Hematopoietic multipotent progenitor cell treated with erythropoietin and hydrocortisone succinate and interleukin-3 and kit ligand, for 17 days (in vitro differentiated cells): ENCODE data around the gene RNF126.
A peak's percentile ranks its signal among the peaks of the same experiment; 100 is the strongest.
"Not testable (repeated sequence)": the region's sequence is repeated elsewhere in the genome, so short reads cannot be mapped to it uniquely, and the experiment has no call there.

Experiments
- DNase-seq: peaks from one replicate; pipeline ENCODE4 v3.0.0-alpha.2; 2015; ENCODE audit warnings: low spot score

RNF126 gene

DNA sequence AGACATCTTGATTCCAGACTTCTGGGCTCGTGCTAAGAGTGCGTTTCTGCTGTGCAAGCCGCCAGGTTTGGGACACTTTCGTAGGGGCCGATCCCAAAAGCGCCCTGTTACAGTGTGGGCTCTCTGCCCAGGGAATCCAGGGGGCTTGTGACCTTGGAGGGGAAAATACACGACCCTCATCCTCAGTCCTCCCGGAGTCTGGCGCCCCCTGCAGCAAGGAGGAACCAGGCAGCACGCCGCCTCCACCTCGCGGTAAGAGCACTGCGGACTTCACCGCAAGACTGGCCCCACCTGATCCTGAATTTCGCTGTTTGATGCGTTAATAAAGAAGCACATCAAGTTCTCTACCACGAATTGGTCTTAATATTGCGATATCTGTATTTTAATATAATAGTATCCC is 34.8 kb downstream of the RNF126 start:
- peak; percentile 18 for DNase-seq

DNA sequence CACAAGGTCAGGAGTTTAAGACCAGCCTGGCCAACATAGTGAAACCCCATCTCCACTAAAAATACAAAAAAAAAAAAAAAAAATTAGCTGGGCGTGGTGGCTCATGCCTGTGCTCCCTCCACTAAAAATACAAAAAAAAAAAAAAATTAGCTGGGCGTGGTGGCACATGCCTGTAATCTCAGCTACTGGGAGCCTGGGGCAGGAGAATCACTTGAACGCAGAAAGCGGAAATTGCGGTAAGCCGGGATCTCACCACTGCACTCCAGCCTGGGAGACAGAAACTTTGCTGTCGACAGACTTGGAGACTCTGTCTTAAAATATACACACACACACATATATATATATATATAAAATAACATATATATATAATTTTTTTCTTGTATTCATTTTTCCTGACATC is 36.4 kb downstream of the RNF126 start:
- DNase-seq, result not testable (repeated sequence)

DNA sequence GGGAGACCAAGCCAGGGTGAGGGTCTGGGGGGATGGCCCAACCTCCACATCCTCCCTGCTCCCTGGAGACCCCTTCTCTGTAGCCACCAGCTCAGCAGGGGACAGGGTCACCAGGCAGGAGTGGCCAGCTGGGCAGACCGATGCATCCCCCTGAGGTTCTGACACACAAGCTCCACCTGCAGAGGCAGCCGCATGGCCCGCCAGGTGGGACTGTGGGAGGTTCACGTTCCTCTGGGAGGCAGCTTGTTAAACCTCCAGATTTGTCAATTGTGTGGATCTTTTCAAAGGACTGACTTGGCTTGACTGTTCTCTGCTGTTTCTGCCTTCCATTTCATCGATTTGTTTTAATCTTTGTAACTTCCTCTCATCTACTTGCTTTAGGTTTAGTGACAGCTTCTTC is 37.8 kb downstream of the RNF126 start:
- DNase-seq, result no peak

DNA sequence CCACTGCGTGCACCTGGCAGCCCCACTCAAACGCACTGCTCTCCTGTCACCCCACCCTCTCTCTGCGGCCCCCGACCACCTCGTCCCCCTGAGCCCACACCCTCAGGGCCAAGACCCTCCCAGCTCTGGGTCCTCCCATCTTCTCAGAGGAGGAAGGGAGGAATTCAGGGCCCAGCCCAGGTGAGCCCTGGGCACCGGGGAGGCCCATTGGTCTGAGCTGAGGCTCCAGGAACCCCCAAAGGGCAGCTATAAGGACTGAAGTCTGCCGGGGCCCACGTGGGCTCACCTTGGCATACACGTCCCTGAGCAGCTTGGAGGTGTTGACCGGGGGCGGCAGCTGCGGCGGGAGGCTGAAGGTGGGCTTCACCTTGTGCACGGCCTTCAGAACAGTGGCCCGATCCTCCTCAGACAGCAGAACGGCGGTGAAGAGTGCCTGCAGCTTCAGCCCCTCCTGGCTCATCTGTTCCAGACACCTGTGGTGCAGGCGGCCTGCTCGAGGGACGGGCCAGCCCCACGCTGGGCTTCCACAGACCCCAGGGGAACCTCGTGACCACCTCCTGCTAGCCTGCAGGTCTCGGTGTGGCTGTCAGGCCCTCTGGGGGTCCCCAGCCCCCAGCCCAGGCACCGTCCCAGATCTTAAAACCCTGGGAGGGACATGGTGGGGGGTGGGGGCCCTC is 38.4 kb downstream of the RNF126 start:
- no peak for DNase-seq

DNA sequence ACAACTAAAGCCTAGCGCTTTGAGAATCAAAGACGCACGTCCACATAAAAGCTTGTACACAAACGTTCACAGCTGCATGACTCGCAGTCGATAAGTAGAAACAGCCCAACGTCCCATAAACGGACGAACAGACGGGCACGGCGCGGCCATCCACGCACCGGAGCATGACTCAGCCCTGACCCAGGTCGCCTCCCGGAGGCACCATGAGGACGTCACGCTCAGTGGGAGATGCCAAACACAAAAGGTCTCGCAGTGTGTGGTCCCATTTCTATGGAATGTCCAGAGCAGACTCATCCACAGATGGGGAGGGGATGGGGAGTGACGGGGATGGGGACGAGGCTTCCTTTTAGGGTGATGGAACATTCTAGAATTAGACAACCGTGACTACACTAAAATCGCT is 39.0 kb downstream of the RNF126 start:
- no peak for DNase-seq

DNA sequence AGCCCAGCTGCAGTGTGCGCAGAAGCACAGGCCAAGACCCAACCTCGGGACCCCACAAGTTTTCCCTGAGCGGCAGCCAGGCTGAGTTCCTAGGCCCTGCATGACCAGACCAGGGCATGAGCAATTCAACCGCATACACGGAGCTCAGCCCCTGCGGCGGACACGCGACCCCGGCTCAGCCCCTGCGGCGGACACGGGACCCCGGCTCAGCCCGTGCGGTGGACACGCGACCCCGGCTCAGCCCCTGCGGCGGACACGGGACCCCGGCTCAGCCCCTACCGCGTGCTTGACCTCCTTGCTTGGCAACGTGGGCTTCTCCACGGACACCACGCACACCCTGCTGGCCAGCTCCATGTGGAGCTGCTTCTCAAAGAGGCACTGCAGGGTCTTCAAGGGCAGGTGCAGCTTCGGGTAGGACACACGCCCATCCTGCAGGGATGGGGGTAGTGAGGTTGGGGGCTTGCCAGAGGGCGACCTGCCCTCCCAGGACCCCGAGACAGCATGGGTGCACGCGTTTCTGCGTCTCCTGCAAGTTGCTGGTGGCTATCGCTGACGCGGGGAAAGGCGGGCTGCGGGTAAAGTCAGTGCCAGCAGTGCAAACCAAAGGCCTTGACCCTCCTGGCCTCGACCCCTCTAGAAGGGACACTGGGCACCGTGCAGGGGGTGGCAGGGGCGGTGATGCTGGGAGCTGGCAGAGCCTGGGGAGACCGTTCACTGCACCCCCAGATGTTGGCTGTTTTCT is 39.7 kb downstream of the RNF126 start:
- no peak for DNase-seq

DNA sequence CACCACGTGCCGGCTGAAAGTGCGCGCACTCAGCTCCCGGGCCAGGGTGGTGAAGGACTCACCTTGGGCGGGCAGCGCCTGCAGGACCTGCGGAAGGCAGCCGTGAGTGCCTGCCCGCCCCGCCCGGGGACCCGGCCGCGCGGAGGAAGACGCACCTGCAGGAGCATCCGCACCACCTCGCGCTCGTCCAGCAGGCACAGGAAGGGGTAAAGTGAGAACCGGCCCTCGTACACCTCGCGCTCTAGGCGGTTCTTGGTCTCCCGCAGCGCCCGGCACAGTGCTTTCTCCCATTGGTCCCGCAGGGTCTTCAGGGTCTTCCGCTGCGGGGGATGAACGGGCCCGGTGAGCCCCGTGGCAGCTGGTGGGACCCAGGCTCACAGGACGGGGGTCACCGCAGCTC is 40.3 kb downstream of the RNF126 start:
- no peak for DNase-seq

DNA sequence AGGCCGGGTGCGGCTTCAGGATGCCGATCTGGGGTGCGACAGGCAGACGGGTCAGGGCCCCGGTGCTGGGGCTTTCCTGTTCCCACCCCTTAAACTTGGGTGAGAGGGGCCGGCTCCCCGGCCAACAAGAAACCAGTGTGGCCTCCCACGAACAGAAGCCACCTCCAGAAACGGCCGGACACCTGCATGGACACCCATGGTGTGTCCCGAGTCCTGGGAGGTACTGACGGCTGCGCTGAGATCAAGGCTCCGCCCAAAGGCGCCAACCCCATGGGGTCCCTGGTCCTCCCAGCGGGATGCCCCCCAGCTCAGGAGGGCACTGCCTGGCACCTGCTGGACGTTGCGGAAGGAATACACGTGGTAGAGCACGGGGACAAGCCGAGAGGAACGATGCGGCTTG is 41.2 kb downstream of the RNF126 start:
- DNase-seq, result no peak

DNA sequence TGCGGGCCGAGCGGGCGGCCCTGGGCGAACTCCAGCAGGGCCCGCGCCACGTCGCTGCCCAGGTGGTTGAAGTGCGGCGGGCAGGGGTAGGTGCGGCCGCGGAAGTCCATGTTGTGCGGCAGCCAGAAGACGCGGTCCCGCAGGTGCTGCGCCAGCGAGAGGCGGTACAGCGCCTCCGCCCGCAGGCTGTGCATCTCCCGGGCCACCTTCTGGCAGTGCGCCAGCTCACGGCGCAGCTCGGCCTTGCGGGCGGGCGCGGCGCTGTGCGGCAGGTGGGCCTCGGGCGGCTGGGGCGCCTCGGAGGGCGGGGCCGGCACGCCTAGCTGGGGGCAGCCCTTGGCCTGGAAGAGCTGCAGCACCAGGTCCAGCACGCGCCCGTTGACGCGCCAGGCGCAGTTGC is 41.8 kb downstream of the RNF126 start:
- DNase-seq, result not testable (repeated sequence)

DNA sequence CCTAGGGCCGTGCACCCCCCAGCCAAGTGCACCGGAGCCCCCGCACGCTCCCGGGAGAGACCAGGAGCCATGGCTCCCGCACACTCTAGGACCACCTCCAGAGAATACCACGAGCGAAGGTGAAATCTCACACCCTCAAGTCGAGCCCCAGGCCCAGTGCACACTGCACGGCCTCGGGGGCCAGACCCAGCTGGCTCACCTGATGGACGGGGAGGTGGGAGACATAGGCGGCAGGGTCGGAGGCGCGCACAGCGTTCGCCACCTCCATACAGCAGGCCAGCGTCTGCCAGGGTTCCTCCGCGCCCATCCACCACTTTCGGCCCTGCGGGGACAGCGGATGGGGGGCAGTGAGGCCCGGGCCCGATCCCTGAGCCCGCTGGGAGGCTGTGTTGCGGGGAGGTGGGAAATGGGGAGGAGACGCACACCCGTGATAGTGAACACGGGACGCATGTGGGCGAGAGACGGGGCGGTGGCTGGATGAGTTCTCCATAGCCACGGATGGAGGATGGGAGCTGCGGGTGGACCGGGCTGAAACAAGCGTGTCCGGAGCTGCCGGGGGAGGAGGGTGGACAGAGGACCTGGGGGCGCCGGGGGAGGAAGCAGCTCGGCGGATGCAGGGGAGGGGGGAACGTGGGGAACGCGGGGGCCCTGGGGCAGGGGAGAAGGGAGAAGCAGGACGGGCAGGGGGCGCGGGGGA is 42.7 kb downstream of the RNF126 start:
- DNase-seq, result no peak

DNA sequence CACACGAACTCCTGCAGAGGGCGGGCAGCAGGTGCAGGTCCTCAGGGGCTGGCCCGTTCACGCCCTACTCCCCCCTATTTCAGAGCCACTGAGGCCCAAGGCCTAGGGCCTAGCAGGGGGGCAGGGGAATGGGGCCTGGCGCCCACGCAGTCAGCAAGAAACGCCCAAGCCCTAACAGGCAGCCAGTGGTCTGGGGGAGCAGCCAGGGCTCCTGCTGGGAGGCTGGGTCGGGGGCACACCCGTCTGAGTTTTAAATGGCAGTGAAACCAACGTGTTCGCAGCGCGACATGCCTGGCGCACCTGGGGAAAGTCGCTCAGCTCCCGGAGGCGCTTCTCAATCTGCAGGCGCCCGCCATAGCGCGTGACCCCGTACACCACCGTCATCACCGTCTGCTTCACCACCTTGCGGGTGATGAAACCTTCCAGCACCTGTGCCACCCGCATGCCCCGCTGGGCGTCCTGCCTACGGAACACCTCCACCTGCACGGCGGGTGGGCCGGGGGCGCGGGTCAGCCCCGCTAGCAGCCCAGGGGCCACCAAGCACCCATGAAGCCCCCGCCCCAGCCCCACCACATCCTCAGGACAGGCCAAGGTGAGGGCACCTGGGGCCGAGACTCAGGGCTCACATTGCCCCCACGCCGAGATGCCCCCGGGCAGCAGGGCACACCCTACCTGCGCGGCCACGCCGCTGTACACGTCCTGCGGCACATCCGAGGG is 43.6 kb downstream of the RNF126 start:
- no peak for DNase-seq

DNA sequence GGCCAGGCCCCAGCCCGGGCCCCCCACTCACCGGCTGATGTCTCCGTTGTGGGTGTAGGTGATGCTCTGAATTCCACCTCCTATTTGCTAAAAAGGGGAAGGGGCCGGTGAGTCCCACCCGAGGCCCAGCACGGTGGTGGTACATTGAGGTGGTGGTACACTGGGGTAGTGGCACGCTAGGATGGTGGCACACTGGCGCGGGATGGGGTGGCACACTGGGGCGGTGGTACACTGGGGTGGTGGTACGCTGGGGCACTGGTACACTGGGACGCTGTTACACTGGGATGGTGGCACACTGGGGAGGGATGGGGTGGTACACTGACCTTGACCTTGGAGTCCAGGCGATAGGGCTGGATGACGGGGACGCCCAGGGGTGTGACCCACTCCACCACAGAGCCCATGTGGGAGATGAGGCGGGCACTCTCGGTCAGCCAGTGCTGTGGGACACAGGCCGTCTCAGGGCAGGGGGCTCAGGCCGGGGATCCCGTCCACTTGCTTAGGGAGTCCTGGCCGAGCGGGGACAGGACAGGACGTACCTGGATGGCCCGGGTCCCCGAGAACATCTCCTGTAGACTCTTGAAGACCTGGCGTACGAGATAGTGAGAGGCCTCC is 44.2 kb downstream of the RNF126 start:
- no peak for DNase-seq

DNA sequence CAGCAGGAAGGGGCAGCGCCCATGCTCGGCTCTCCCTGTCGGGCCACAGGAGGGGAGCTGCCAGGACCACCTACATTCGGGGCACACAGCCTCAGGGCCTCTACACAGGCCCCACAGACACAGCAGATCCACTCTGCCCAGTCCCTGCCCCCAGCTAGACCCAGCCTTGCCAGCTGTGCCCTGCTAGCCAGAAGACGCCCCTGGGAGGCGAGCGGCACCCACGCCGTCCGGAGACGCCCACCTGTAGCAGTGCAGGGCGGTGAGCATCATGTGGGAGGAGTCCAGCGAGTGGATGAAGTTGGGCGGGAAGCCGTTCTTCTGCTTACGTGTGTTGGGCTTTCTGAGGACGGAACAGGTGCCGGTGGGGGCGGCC is 44.8 kb downstream of the RNF126 start:
- DNase-seq, result no peak

DNA sequence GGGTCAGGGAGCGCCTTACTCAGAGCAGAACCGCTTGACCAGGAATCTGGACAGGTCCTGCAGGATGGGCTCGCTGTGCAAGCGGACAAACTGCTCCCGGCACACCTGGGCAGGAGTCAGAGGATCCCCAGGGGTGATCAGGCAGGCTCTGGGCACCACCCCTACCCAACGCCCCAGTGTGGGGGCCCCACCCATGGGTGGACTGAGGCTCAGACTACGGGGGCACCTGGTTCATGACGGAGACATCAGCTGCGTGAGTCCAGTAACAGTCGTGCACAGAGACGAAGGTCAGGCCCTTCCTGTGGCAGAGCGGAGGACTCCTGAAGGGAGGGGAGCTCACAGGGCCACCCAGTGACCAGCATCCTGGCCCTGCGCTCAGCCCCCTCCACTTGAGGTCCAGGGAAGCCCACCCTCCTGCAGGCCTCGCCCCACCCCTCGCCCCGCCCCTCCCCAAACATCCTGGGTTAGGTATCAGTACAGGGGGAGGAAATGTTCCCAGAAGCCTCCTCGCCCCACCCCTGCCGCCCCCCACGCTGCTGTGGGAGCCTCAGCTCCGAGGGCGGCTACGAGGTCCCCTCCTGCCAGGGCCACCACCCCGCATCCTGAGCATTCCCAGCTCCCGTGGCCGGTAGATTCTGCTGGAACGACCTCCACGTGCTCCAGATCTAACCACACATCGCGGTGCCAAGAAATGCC is 45.3 kb downstream of the RNF126 start:
- no peak for DNase-seq

DNA sequence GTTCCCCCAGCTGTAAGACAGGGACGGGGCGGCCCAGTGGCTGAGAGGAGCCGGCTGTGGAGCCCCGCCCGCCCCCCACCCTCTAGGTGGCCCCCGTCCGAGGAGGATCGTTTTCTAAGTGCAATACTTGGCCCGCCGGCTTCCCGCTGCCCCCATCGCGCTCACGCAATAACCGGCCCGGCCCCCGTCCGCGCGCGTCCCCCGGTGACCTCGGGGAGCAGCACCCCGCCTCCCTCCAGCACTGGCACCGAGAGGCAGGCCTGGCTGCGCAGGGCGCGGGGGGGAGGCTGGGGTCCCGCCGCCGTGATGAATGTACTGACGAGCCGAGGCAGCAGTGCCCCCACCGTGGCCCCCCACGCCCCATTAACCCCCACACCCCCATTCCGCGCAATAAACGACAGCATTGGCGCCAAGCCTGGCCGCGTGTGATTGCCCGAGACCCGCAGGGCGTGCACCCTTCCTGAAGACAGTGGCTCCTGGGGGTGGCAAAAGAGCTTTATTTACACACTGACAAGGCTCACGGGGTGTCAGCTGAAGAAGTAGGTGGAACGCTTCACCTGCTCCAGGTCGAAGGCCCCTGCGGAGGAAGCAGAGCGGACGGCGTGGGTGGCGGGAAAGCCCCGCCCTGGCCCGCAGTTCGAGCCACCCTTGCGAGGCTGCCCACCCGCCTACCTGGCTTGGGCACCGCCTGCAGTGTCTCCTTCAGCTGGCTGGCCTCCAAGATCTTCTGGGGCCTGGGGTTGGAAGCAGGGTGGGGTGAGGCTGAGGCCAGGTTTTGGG is 46.1 kb downstream of the RNF126 start:
- DNase-seq, result no peak

DNA sequence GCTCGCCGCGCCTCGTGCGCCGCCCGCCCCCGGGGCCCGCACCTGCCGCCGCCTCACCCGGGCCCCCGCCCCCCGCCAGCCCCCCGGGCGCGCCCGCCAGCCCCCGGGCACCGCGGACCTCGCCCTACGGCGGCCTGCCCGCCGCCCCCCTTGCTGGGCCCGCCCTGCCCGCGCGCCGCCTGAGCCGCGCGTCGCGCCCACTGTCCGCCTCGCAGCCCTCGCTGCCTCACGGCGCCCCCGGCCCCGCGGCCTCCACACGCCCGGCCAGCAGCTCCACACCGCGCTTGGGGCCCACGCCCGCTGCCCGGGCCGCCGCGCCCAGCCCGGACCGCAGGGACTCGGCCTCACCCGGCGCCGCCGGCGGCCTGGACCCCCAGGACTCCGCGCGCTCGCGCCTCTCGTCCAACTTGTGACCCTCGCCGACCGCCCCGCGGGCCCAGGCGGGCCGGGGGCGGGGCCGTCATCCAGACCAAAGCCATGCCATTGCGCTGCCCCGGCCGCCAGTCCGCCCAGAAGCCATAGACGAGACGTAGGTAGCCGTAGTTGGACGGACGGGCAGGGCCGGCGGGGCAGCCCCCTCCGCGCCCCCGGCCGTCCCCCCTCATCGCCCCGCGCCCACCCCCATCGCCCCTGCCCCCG is 46.8 kb downstream of the RNF126 start:
- no peak for DNase-seq

DNA sequence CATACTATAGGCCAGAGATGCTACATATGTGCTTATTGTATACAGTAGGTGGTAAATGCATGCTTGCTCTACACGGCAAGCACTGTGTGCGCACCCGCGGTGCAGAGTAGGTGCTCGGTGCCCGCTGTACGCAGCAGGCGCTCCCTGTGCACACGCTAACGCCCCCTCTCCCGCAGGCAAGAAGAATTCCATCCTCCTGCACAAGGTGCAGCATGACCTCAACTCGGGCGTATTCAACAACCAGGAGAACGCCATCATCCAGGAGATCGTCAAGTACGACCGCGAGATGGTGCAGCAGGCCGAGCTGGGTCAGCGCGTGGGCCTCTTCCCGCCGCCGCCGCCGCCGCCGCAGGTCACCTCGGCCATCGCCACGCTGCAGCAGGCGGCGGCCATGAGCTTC is 47.4 kb downstream of the RNF126 start:
- DNase-seq, result no peak

DNA sequence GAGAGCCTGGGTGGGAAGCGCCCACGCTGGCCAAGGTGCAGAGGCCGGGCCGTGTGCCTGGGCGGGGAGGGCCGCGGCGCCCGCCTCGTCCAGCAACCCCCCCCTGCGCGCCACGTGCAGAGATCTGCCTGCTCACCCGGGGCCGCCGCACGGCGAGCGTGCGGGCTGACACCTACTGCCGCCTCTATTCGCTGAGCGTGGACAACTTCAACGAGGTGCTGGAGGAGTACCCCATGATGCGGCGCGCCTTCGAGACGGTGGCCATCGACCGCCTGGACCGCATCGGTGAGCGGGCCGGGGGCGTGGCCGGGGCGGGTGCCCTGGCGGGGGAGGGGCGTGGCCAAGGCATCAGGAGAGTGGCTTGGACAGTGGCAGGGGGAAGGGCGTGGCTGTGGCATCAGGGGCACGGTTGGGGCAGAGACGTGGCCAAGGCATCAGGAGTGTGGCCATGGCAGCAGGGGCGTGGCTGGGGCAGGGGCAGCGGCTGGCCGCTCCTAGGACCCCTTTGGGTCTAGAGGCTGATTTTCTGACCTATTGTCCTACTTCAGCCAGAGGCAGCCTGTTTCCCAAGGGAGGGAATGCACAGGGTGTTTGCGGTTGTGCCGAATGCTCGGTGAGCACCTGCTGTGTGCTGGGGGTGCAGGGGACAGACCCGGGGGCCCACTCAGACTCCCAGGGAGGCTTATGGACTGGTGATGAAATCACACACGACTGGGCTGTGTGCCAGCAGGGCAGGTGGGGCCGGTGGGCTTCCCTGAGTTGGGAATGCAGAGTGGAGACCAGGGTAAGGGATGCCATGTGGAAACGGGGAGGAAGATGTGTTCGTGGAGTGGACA is 49.1 kb downstream of the RNF126 start:
- DNase-seq, result no peak

DNA sequence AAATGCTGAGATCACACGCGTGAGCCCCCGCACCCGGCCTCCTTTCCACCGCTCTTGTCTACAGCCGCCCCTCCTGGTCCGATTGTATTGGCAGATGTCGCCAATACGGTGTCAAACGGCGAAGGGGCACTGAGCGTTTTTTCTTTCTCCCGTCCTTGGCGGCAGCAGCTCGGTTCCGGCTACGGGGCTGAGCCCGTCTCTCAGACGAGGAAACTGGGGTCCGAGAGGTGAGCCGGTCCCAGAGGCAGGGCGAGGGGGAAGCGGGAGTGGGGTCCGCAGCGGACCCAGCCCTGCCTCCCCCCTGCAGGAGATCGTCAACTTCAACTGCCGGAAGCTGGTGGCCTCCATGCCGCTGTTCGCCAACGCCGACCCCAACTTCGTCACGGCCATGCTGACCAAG is 50.1 kb downstream of the RNF126 start:
- no peak for DNase-seq
